GM18507 (cell line): ENCODE data around the gene PRR12.

Experiments used
- DNase-seq: peaks from one replicate; pipeline ENCODE4 v3.0.0; 2011; ENCODE audit warnings: low read depth; ENCODE audit not compliant: insufficient read length; ENCODE audit errors: extremely low spot score
- FAIRE-seq: peaks from 2 replicates; lab custom pipeline; 2011; peaks lifted over from hg19 to GRCh38; lab: Jason Lieb, UNC

PRR12 gene

DNA sequence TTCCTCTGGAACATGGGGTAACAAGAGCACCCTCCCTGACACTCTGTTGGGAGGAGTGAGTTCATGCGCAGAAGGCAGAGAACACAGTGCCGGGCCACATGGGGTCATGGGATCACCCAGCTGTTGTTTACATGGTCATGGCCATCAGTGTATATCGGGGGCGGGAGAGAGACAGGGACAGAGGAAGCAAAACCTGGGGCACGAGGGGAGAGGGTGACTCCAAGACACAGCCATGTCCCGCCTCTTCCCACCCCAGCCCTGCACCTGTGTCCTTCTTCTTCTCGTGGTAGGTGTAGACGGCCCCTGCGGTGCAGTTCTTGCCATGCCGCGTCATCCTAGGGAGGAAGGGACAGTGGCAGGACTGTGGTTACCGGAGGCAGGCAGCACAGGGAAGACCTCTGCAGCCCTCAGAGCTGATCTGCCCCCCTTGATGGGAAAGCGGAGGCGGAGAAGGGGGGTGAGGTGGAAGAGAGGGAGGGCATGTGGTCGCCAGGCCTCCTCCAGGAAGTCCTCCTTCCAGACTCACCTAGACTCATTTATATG, 30.6 kb upstream of the PRR12 start:
- FAIRE-seq (no peak), DNase-seq (no peak)

DNA sequence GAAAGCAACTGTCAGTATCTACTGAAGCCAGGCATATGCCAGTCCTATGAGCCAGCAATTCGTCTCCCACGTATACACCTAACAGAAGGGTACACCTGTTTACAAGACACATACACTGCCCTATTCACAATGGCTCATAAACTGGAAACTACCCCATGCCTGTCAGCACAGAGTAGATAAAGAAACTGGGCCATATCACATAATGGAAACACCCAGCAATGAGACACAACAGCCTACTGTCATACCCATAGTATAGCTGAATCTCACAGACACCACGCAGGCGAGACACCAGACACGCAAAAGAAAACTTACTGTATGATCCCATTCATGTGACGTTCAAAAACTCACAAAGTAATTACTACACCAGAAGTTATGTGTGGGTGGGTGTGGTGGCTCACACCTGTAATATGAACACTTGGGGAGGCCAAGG, 26.4 kb upstream of the PRR12 start:
- no peak for FAIRE-seq

GRCh38 chr19:49565261-49565660, 25.7 kb upstream of the PRR12 start:
- FAIRE-seq: no peak
- no peak for DNase-seq

More for the DNA sequence above, 26.4 kb upstream of the PRR12 start:
- DNase-seq: no peak

- no peak for DNase-seq
- FAIRE-seq: no peak
These were observed 24.7 kb upstream of the PRR12 start for GRCh38 chr19:49566302-49566701.

- no peak for FAIRE-seq
- DNase-seq: no peak
These were observed 23.0 kb upstream of the PRR12 start for GRCh38 chr19:49567861-49568441.

- FAIRE-seq (peak; percentile 88), DNase-seq (peak; percentile 77)
These were observed 20.7 kb upstream of the PRR12 start for GRCh38 chr19:49570138-49570856.

- no peak for FAIRE-seq
- no peak for DNase-seq
These were observed 19.8 kb upstream of the PRR12 start for GRCh38 chr19:49570997-49571676.

DNA sequence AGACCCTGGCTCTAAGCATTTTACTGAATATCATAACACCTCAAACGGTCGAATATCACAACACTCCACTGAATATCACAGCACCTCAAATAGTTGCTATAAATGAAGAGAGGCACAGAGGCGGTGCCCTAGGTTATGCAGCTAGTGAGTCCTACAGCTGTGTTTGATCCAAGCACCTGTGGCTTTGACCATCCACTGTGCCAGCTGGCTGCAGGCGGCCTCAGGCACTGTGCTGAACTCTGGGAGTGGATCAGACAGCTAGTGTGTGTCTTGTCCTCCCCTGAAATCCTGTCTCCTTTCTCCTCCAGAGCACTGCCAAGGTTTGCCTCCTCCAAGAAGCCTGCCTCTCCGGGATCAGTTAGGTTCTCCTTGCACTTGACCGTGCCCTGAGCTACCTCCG, 18.0 kb upstream of the PRR12 start:
- FAIRE-seq (no peak), DNase-seq (no peak)

DNA sequence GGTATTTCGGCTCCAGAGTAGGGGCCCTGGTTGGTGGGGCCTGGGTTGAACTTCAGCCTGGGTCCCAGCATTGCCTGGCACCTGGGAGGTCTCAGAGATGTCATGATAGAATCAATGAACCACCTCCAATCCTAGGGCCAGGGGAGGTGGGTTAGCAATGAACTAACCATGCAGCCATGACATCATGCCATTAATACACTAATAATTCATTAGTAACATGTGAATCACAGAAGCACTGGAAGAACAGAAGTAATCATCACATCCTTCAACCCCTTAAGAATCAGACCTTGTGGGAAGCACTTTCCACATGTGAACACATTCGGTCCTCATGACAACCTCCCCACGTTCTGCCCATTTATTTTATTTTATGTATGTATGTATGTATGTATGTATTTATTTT, 17.6 kb upstream of the PRR12 start:
- FAIRE-seq: no peak
- no peak for DNase-seq

GRCh38 chr19:49574206-49574755, 16.7 kb upstream of the PRR12 start:
- no peak for FAIRE-seq
- no peak for DNase-seq

GRCh38 chr19:49579193-49579592, 11.8 kb upstream of the PRR12 start:
- DNase-seq (no peak), FAIRE-seq (no peak)

DNA sequence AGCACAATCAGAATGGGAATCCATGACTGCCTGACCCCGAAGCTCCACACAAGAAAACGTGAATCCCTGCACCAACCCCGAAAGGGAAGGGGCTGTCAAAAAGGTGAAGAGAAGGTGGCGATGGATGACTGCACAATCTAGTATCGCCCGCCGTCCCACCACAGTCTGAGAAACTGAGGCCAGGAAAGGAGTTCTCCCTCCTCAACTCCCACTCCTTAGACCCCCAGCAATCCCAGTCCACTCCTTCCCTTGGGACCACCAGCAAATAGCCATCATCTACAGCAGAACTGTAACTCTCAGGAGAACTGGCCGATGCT, 11.1 kb upstream of the PRR12 start:
- FAIRE-seq (no peak), DNase-seq (no peak)

DNA sequence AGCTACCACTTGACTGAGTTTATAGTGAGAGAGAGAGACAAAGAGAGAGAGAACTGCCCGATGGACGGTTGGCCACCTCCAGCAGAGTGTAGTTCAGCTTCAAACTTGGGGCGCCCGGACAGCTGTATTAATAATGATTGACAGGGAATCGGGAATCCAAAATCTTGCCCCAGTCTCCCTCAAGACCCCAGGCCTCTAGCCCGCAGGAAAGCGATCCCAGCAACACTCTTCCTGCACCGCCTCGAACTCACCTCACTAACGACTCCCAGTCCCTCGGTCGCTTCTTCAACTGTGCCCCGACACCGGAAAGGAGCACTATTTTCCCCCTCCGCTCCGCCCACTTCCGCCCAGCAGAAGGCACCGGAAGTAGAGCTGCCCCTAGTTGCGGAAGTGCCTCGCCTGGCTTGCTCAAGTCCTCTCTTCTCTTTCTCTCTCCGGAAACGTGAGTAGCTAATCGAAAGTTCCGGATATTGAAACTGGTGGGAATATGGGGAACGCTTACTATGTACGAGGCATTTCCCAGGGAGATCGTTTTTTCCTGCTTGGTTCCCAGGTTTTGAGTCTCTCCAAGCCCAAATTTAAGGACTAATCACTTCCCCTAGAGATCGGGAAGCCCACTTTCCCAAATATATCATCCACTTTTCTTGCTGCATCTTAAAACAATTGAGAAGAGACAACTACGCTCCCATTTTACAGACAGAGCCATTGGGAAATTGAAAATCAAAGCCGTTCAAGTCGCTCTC, 10.5 kb upstream of the PRR12 start, which contains the start of gene NOSIP:
Gene NOSIP (minus strand): TSS at position 293 of the 743 bp plus-strand sequence. CDS start 19,865 bp downstream, outside the sequence.
- peak; percentile 92 for FAIRE-seq
- DNase-seq: peak; percentile 85

- DNase-seq (no peak), FAIRE-seq (no peak)
These were observed 9.9 kb upstream of the PRR12 start, which contains the start of gene PRRG2 for GRCh38 chr19:49581007-49581508. Gene PRRG2 (plus strand): TSS chr19:49581316. CDS start chr19:49583220, 1,904 bp downstream.

DNA sequence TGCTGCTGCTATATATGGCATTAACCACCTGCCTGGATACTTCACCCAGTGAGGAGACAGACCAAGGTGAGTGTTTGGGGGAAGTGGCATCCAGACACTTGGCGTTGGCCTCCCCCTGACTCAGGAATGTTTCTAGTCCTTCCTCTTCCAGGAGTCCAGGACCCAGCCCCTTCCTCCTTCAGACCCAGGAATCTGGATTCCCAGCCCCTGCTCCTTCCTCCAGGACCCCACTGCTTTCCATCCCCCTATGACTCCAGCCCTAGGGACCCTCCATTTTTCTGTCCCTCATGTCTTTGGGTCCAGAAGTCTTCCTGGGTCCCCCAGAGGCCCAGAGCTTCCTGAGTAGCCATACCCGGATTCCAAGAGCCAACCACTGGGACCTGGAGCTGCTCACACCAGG, 7.7 kb upstream of the PRR12 start:
- FAIRE-seq: no peak
- DNase-seq: no peak

DNA sequence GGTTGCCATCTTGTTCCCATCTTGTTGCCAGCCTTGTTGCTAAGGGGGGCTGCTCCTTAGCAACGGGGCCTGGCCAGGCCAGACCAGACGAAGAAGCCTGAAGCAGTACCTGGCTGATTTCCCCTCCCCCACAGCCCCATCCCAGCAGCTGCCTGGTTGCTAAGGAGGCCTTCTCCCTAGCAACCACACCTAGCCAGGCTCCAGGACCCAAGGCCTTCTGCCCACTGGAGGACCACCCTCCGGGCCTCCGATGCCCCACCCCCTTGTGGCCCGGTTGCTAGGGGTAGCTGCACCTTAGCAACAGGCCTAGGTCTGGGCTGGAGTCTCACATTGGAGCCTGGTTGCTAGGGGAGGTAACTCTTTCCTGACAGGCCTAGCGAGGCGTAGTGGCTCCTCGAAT, 6.0 kb upstream of the PRR12 start:
- FAIRE-seq (no peak), DNase-seq (no peak)

- no peak for FAIRE-seq
These were observed 3.8 kb upstream of the PRR12 start for GRCh38 chr19:49587227-49587626.

GRCh38 chr19:49588365-49589122, 2.4 kb upstream of the PRR12 start:
- FAIRE-seq: no peak

More at GRCh38 chr19:49587227-49587626, 3.8 kb upstream of the PRR12 start:
- no peak for DNase-seq

DNA sequence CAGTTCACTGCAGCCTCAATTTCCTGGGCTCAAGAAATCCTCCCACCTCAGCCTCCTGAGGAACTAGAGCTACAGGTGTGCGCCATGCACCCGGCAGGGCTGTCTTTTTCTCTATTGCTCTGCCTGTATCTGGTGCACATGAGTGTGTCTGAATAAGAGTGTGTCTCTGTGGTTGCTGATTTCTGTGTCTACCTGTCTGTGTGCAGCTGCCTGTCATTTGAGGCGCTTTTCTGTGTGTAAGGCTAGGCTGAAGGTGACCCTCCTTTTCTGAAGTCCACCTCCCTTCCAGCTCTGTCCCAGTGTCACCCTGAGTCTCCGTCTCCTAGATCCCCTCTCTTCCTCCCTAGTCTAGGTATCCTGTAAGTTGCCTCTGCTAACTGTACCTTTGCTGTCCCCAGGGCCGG, 1.5 kb upstream of the PRR12 start:
- DNase-seq (no peak), FAIRE-seq (peak; percentile 5)

More at GRCh38 chr19:49588365-49589122, 2.4 kb upstream of the PRR12 start:
- no peak for DNase-seq
